ENCODE data around the gene POU5F1. TPM values are rescaled to one million over a fixed set of nuclear protein-coding genes. Genes with fewer than 3 reads are reported as not detected.
A peak's percentile ranks its signal among the peaks of the same experiment; 100 is the strongest.
"Not testable (repeated sequence)": the region's sequence is repeated elsewhere in the genome, so short reads cannot be mapped to it uniquely, and the experiment has no call there.

POU5F1 gene
- total RNA-seq, 4 donors from 2014 or later, result 0.67 to 2.8 (median 1.8) TPM; not detected in 1

GRCh38 chr6:31194061-31194834 is 23.8 kb upstream of the POU5F1 start:
- Histone ChIP-seq H3K4me1 (no peaks in the 10 kb centered on the region), H3K27me3 (no peaks in the 10 kb centered on the region), H3K4me3 (no peak overlapping the region), H3K27ac (no peak overlapping the region), H3K36me3 (no peaks in the 10 kb centered on the region), H3K9me3 (no peaks in the 10 kb centered on the region)
- intact Hi-C loops (cut with DNase I; ENCODE audit: low total_unique reads), result loop anchor here (5.0 to 10.0 kb wide), 2 partner anchors 52 to 161 kb away; partner anchors contain the start of gene HLA-B
- TF ChIP-seq, protein P1, sequence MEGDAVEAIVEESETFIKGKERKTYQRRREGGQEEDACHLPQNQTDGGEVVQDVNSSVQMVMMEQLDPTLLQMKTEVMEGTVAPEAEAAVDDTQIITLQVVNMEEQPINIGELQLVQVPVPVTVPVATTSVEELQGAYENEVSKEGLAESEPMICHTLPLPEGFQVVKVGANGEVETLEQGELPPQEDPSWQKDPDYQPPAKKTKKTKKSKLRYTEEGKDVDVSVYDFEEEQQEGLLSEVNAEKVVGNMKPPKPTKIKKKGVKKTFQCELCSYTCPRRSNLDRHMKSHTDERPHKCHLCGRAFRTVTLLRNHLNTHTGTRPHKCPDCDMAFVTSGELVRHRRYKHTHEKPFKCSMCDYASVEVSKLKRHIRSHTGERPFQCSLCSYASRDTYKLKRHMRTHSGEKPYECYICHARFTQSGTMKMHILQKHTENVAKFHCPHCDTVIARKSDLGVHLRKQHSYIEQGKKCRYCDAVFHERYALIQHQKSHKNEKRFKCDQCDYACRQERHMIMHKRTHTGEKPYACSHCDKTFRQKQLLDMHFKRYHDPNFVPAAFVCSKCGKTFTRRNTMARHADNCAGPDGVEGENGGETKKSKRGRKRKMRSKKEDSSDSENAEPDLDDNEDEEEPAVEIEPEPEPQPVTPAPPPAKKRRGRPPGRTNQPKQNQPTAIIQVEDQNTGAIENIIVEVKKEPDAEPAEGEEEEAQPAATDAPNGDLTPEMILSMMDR (IDR thresholded peaks at IDR 0.05), result no peak
- TF ChIP-seq POLR2A (IDR thresholded peaks at IDR 0.05), result no peak
- no peak for DNase-seq

DNA sequence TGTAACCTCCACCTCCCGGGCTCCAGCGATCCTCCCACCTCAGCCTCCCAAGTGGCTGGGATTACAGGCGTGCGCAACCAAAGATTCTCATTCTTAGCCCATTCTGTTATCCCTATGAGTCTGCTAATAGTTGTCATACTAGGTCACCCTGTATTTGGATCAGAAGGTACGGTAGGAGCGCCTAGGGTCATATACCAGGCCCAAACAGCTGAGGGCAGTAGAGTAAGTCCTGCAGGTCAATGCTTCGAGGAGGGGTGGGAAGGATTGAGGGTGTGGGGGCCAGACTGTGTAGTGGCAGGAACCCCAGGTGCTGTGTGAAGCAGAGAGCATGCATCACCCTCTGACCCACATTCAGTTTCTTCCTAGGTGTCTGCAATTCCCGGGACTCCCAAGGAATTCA is 22.7 kb upstream of the POU5F1 start:
- Histone ChIP-seq H3K27ac (no peak overlapping the region), H3K9me3 (no peaks in the 10 kb centered on the region), H3K4me1 (no peaks in the 10 kb centered on the region), H3K4me3 (no peak overlapping the region), H3K36me3 (no peaks in the 10 kb centered on the region), H3K27me3 (no peaks in the 10 kb centered on the region)
- no peak for DNase-seq
- TF ChIP-seq, protein P1 (IDR thresholded peaks at IDR 0.05), result no peak
- no peak for TF ChIP-seq POLR2A (IDR thresholded peaks at IDR 0.05)
- intact Hi-C loops (cut with DNase I; ENCODE audit: low total_unique reads), result loop anchor here (5.0 to 10.0 kb wide), 2 partner anchors 51 to 162 kb away; partner anchors contain the start of gene HLA-B

- not testable (repeated sequence) for H3K36me3 ChIP-seq, H3K4me3 ChIP-seq, H3K4me1 ChIP-seq, H3K9me3 ChIP-seq, H3K27ac ChIP-seq, H3K27me3 ChIP-seq
- TF ChIP-seq, protein P1 (IDR thresholded peaks at IDR 0.05), result peak; percentile 32 to 71 (median 57)
- peak; percentile 54 to 59 for DNase-seq
- intact Hi-C loops (cut with DNase I; ENCODE audit: low total_unique reads), result loop anchor here (5.0 to 10.0 kb wide), 2 partner anchors 50 to 162 kb away; partner anchors contain the start of gene HLA-B
Measured at GRCh38 chr6:31192431-31193105, 22.1 kb upstream of the POU5F1 start.

DNA sequence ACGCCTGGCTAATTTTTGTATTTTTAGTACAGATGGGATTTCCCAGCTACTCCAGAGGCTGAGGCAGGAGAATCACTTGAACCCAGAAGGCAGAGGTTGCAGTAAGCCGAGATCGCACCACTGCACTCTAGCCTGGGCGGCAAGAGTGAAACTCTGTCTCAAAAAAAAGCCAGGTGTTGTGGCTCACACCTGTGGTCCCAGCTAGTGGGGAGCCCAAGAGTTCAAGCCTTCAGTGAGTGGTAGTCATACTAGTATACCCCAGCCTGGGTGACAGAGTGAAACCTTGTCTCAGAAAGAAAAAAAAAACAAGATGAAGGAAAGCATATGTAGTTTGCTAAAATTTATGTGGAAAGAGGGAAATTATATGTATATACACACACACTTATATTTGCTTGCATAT is 20.0 kb upstream of the POU5F1 start:
- H3K27ac ChIP-seq, result no peak overlapping the region
- intact Hi-C loops (cut with DNase I; ENCODE audit: low total_unique reads), result loop anchor here (5.0 to 10.0 kb wide), 2 partner anchors 48 to 164 kb away; partner anchors contain the start of gene HLA-B
- TF ChIP-seq POLR2A (IDR thresholded peaks at IDR 0.05), result no peak
- TF ChIP-seq, protein P1 (IDR thresholded peaks at IDR 0.05), result no peak

DNA sequence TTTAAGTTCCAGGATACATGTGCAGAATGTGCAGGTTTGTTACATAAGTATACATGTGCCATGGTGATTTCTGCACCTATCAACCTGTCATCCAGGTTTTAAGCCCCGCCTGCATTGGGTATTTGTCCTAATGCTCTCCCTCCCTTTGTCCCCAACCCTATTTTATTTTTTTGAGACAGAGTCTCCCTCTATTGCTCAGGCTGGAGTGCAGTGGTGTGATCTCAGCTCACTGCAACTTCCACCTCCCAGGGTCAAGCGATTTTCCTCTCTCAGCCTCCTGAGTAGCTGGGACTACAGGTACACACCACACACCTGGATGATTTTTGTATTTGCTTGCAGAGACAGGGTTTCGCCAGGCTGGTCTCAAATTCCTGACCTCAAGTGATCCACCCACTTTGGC is 18.7 kb upstream of the POU5F1 start:
- intact Hi-C loops (cut with DNase I; ENCODE audit: low total_unique reads); H3K36me3 ChIP-seq; DNase-seq; H3K27me3 ChIP-seq; H3K9me3 ChIP-seq; H3K27ac ChIP-seq; H3K4me1 ChIP-seq; H3K4me3 ChIP-seq: not testable (repeated sequence)

More for the DNA sequence above, 20.0 kb upstream of the POU5F1 start:
- H3K4me3 ChIP-seq, result no peak overlapping the region
- DNase-seq, result no peak
- H3K27me3 ChIP-seq, result no peaks in the 10 kb centered on the region
- no peaks in the 10 kb centered on the region for H3K36me3 ChIP-seq
- no peaks in the 10 kb centered on the region for H3K4me1 ChIP-seq
- no peaks in the 10 kb centered on the region for H3K9me3 ChIP-seq

Data from uterus (tissue), 4 donors.